GM23248 (cell line): ENCODE measurements around the gene PROC.

Experiments
- EZH2 ChIP-seq: fragments of 200-600 bp; sonication (generic); IDR thresholded peaks from 2 replicates; pipeline ENCODE4 v1.6.1; 2018; ENCODE audit warnings: antibody characterized with exemption, mild to moderate bottlenecking; ENCODE audit not compliant: insufficient read depth, poor library complexity, severe bottlenecking
- EZH2phosphoT487 ChIP-seq: fragments of 200-600 bp; sonication (generic); IDR thresholded peaks from 2 replicates; pipeline ENCODE4 v1.6.1; 2018; ENCODE audit warnings: antibody characterized with exemption, moderate library complexity, mild to moderate bottlenecking, low read depth; ENCODE audit not compliant: insufficient read depth

DNA sequence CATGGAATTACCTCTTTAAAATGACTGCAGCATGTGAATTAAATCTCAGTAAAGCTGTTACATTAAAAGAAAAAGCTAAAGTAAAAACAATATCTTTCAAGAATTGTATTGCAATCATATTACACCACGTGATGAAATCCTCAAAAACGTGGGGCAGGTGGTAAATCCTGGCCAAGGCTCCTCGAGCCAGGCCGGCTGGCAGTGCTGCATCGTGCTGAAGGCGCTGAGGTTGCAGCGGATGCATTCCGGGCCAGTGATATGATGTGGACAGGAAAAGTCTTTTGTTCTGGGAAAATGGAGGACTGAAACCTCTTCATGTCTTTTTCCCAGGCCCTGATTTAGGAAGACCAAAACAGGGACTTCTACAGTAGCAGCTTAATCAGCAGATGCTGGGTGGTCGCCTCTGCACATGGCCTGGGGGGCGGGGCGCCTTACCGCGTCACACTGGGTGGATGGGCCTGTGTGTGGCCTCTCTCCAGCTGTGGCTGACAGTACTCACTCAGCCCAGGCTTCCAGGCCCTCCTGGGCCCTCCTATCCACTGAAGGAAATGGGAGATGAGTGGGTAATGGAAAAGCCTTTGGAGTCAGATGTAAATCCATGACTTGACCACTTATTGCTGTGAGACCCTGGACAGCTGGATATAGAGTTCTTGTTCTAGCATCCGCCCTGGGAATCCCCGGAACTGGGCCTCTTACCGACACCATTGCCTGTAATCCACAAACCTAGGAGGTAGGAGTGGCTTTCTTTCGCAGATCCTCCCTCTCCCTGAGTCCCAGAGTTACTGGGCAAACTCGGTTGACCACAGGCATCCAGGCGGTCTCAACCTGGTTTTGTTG is 45.1 kb downstream of the PROC start:
- no peak for TF ChIP-seq EZH2
- TF ChIP-seq EZH2phosphoT487 = no peak
